ENCODE measurements around the gene RDH12. TPM values are rescaled to one million over a fixed set of nuclear protein-coding genes. Genes with fewer than 3 reads are reported as not detected.

The RDH12 gene
- total and polyA plus RNA-seq, 9 of the 15 experiments (the other 6 are each of a cell fraction or from before 2014, with no cell fraction given): 0.03 to 0.29 (median 0.07) TPM; not detected in 2

GRCh38 chr14:67782090-67782489 is 80.4 kb downstream of the RDH12 start:
- in situ Hi-C loops (cut with MboI) (no loop called here), intact Hi-C loops (cut with micrococcal nuclease) (no loop called here)
- Histone ChIP-seq H3K27ac (ENCODE audit: extremely low read depth, low read depth, low read length) (no peak overlapping the region), H3K9ac (ENCODE audit: insufficient read depth in 1 of 2, low read depth in 2 of 2, low read length in 2 of 2) (no peak overlapping the region), H3K4me3 (no peak overlapping the region), H4K20me1 (replicated peaks; ENCODE audit: control insufficient read depth, insufficient read depth, low read length) (no peaks in the 10 kb centered on the region), H3K27me3 (ENCODE audit: control insufficient read depth in 2 of 2, insufficient read depth in 2 of 2, low read length in 2 of 2) (no peaks in the 10 kb centered on the region), H3K36me3 (ENCODE audit: control insufficient read depth, insufficient read depth, low read length) (peaks cover 73% of the 10 kb centered on the region), H3K4me2 (ENCODE audit: insufficient read depth, low read length) (no peak overlapping the region), H3K9me1 (ENCODE audit: control insufficient read depth, insufficient read depth, low read length) (no peaks in the 10 kb centered on the region), H3K79me2 (ENCODE audit: control insufficient read depth, insufficient read depth, low read length) (no peaks in the 10 kb centered on the region), H3K9me3 (replicated peaks; ENCODE audit: control insufficient read depth, insufficient read depth, low read depth, low read length) (no peaks in the 10 kb centered on the region), H2AFZ (ENCODE audit: low read depth, low read length) (no peak overlapping the region), H3K4me1 (replicated peaks in 1 of 2; ENCODE audit: control insufficient read depth in 2 of 2, insufficient read depth in 2 of 2, low read length in 2 of 2) (peaks cover 0 to 2% of the 10 kb centered on the region in 2 experiments; a peak in 1 of 5 replicates)
- FAIRE-seq: no peak
- WGBS (ENCODE audit: insufficient coverage, low coverage, missing lambda C conversion rate): 27% methylated on average over 3 of the region's 3 CpGs
- ChIA-PET CTCF (ENCODE audit: low intra/inter-chr PET ratio) (no interaction called here), POLR2A (interaction anchor here (0.7 to 0.9 kb wide), 3 partner anchors 23 to 1015 kb away, joined by 3 read pairs; no protein-coding TSS in a partner anchor)
- no peak for TF ChIP-seq ZNF395 (CRISPR knock-in tag; IDR thresholded peaks at IDR 0.05)
- no peak for TF ChIP-seq MCM5 (IDR thresholded peaks at IDR 0.05; ENCODE audit: low read depth)
- no peak for TF ChIP-seq KAT7 (CRISPR knock-in tag; IDR thresholded peaks at IDR 0.05; ENCODE audit: borderline replicate concordance)
- no peak for TF ChIP-seq SUPT5H (IDR thresholded peaks at IDR 0.05)
- TF ChIP-seq PRPF4 (IDR thresholded peaks at IDR 0.05; ENCODE audit: insufficient read depth, low read depth, low read length, poor library complexity, severe bottlenecking): no peak
- BruUV-seq (replicated peaks): no TSS peak
- ATAC-seq: no peak
- no peak for DNase-seq (ENCODE audit: extremely low read depth in 1 of 4, low spot score in 3 of 4)

Small RNA genes lying within 50 kb of the gene (small RNA-seq; reads per million reads assigned to genes)
- gene AL049779.3: not detected
- gene RN7SL369P: not detected
- gene RNA5SP386: not detected

Other genes with a start within 250 kb of the RDH12 start
Only the 7 nearest of the 8 such genes appear.
- gene PLEKHH1, start 168.6 kb upstream of the RDH12 start, total RNA-seq (2014; rRNA removed): 2.1 and 2.5 TPM in 2 replicates
- 2.9 and 4.0 TPM in 2 replicates for gene PLEKHH1, start 168.6 kb upstream of the RDH12 start, total RNA-seq (2014; rRNA removed; fragmentation: Illumina TruSeq; extraction: Trizol)
- 1.7 and 2.2 TPM in 2 replicates for gene PLEKHH1, start 168.6 kb upstream of the RDH12 start, total RNA-seq (2015; rRNA removed; fragmentation: Illumina TruSeq; extraction: Trizol)
- 4.3 and 5.7 TPM in 2 replicates for gene PLEKHH1, start 168.6 kb upstream of the RDH12 start, total RNA-seq (2021)
- gene PLEKHH1, start 168.6 kb upstream of the RDH12 start, polyA plus RNA-seq (2011; rRNA removed): 3.7 and 6.6 TPM in 2 replicates
- gene PLEKHH1, start 168.6 kb upstream of the RDH12 start, polyA plus RNA-seq (2014; fragmentation: Illumina TruSeq; extraction: Trizol): 3.6 and 5.1 TPM in 2 replicates
- 1 to 10 TPM in 1 of 2 experiments, under 1 TPM in 1; 0.76 to 1.3 TPM for gene PLEKHH1, start 168.6 kb upstream of the RDH12 start, polyA plus RNA-seq (2014; fragmentation: Nextera tagmentation; extraction: Ambion mirVana)
- 5.9 and 6.2 TPM in 2 replicates for gene PLEKHH1, start 168.6 kb upstream of the RDH12 start, polyA plus RNA-seq (2014; rRNA removed)
- gene PIGH, start 101.6 kb upstream of the RDH12 start, total RNA-seq (2014; rRNA removed): 21.1 and 33.9 TPM in 2 replicates
- 24.7 and 25.8 TPM in 2 replicates for gene PIGH, start 101.6 kb upstream of the RDH12 start, total RNA-seq (2014; rRNA removed; fragmentation: Illumina TruSeq; extraction: Trizol)
- 20.9 and 22.1 TPM in 2 replicates for gene PIGH, start 101.6 kb upstream of the RDH12 start, total RNA-seq (2015; rRNA removed; fragmentation: Illumina TruSeq; extraction: Trizol)
- 24.6 and 25.1 TPM in 2 replicates for gene PIGH, start 101.6 kb upstream of the RDH12 start, total RNA-seq (2021)
- gene PIGH, start 101.6 kb upstream of the RDH12 start, polyA plus RNA-seq (2011; rRNA removed): 48.1 and 53.4 TPM in 2 replicates
- 23.3 and 26.6 TPM in 2 replicates for gene PIGH, start 101.6 kb upstream of the RDH12 start, polyA plus RNA-seq (2014; fragmentation: Illumina TruSeq; extraction: Trizol)
- gene PIGH, start 101.6 kb upstream of the RDH12 start, polyA plus RNA-seq (2014; fragmentation: Nextera tagmentation; extraction: Ambion mirVana): 10 to 100 TPM; 23.6 to 30.6 TPM
- gene PIGH, start 101.6 kb upstream of the RDH12 start, polyA plus RNA-seq (2014; rRNA removed): 38.0 and 56.9 TPM in 2 replicates
- gene ARG2, start 82.0 kb upstream of the RDH12 start, total RNA-seq (2014; rRNA removed): 13.9 and 15.5 TPM in 2 replicates
- 17.8 and 19.7 TPM in 2 replicates for gene ARG2, start 82.0 kb upstream of the RDH12 start, total RNA-seq (2014; rRNA removed; fragmentation: Illumina TruSeq; extraction: Trizol)
- 5.8 and 6.2 TPM in 2 replicates for gene ARG2, start 82.0 kb upstream of the RDH12 start, total RNA-seq (2015; rRNA removed; fragmentation: Illumina TruSeq; extraction: Trizol)
- 12.5 and 13.1 TPM in 2 replicates for gene ARG2, start 82.0 kb upstream of the RDH12 start, total RNA-seq (2021)
- 75.0 and 107 TPM in 2 replicates for gene ARG2, start 82.0 kb upstream of the RDH12 start, polyA plus RNA-seq (2011; rRNA removed)
- gene ARG2, start 82.0 kb upstream of the RDH12 start, polyA plus RNA-seq (2014; fragmentation: Illumina TruSeq; extraction: Trizol): 20.3 and 21.9 TPM in 2 replicates
- 10 to 100 TPM; 23.2 to 26.7 TPM for gene ARG2, start 82.0 kb upstream of the RDH12 start, polyA plus RNA-seq (2014; fragmentation: Nextera tagmentation; extraction: Ambion mirVana)
- gene ARG2, start 82.0 kb upstream of the RDH12 start, polyA plus RNA-seq (2014; rRNA removed): 11.7 and 13.4 TPM in 2 replicates
- gene VTI1B, start 27.3 kb upstream of the RDH12 start, total RNA-seq (2014; rRNA removed): 32.8 and 34.6 TPM in 2 replicates
- gene VTI1B, start 27.3 kb upstream of the RDH12 start, total RNA-seq (2014; rRNA removed; fragmentation: Illumina TruSeq; extraction: Trizol): 54.0 and 62.1 TPM in 2 replicates
- 54.3 and 60.0 TPM in 2 replicates for gene VTI1B, start 27.3 kb upstream of the RDH12 start, total RNA-seq (2015; rRNA removed; fragmentation: Illumina TruSeq; extraction: Trizol)
- gene VTI1B, start 27.3 kb upstream of the RDH12 start, total RNA-seq (2021): 69.1 and 70.7 TPM in 2 replicates
- gene VTI1B, start 27.3 kb upstream of the RDH12 start, polyA plus RNA-seq (2011; rRNA removed): 64.3 and 69.8 TPM in 2 replicates
- 46.3 and 50.1 TPM in 2 replicates for gene VTI1B, start 27.3 kb upstream of the RDH12 start, polyA plus RNA-seq (2014; fragmentation: Illumina TruSeq; extraction: Trizol)
- 1 to 10 TPM; 7.8 to 8.5 TPM for gene VTI1B, start 27.3 kb upstream of the RDH12 start, polyA plus RNA-seq (2014; fragmentation: Nextera tagmentation; extraction: Ambion mirVana)
- 34.1 and 39.2 TPM in 2 replicates for gene VTI1B, start 27.3 kb upstream of the RDH12 start, polyA plus RNA-seq (2014; rRNA removed)
- 52.9 and 60.2 TPM in 2 replicates for gene RDH11, start 6.1 kb upstream of the RDH12 start, total RNA-seq (2014; rRNA removed)
- gene RDH11, start 6.1 kb upstream of the RDH12 start, total RNA-seq (2014; rRNA removed; fragmentation: Illumina TruSeq; extraction: Trizol): 70.5 and 80.5 TPM in 2 replicates
- gene RDH11, start 6.1 kb upstream of the RDH12 start, total RNA-seq (2015; rRNA removed; fragmentation: Illumina TruSeq; extraction: Trizol): 51.7 and 54.3 TPM in 2 replicates
- 43.5 and 50.6 TPM in 2 replicates for gene RDH11, start 6.1 kb upstream of the RDH12 start, total RNA-seq (2021)
- 162 and 172 TPM in 2 replicates for gene RDH11, start 6.1 kb upstream of the RDH12 start, polyA plus RNA-seq (2011; rRNA removed)
- gene RDH11, start 6.1 kb upstream of the RDH12 start, polyA plus RNA-seq (2014; fragmentation: Illumina TruSeq; extraction: Trizol): 72.3 and 78.6 TPM in 2 replicates
- 100 to 1,000 TPM; 101 to 116 TPM for gene RDH11, start 6.1 kb upstream of the RDH12 start, polyA plus RNA-seq (2014; fragmentation: Nextera tagmentation; extraction: Ambion mirVana)
- gene RDH11, start 6.1 kb upstream of the RDH12 start, polyA plus RNA-seq (2014; rRNA removed): 65.5 and 77.0 TPM in 2 replicates
- 5.4 and 6.4 TPM in 2 replicates for gene ZFYVE26, start 114.7 kb downstream of the RDH12 start, total RNA-seq (2014; rRNA removed)
- 4.9 and 6.0 TPM in 2 replicates for gene ZFYVE26, start 114.7 kb downstream of the RDH12 start, total RNA-seq (2014; rRNA removed; fragmentation: Illumina TruSeq; extraction: Trizol)
- 5.2 and 6.7 TPM in 2 replicates for gene ZFYVE26, start 114.7 kb downstream of the RDH12 start, total RNA-seq (2015; rRNA removed; fragmentation: Illumina TruSeq; extraction: Trizol)
- gene ZFYVE26, start 114.7 kb downstream of the RDH12 start, total RNA-seq (2021): 7.1 and 9.1 TPM in 2 replicates
- 6.5 and 6.7 TPM in 2 replicates for gene ZFYVE26, start 114.7 kb downstream of the RDH12 start, polyA plus RNA-seq (2011; rRNA removed)
- gene ZFYVE26, start 114.7 kb downstream of the RDH12 start, polyA plus RNA-seq (2014; fragmentation: Illumina TruSeq; extraction: Trizol): 4.5 and 4.6 TPM in 2 replicates
- gene ZFYVE26, start 114.7 kb downstream of the RDH12 start, polyA plus RNA-seq (2014; fragmentation: Nextera tagmentation; extraction: Ambion mirVana): under 1 TPM; 0.32 to 0.48 TPM
- 2.9 and 5.9 TPM in 2 replicates for gene ZFYVE26, start 114.7 kb downstream of the RDH12 start, polyA plus RNA-seq (2014; rRNA removed)
- gene RAD51B, start 117.9 kb downstream of the RDH12 start, total RNA-seq (2014; rRNA removed): 7.1 and 11.3 TPM in 2 replicates
- gene RAD51B, start 117.9 kb downstream of the RDH12 start, total RNA-seq (2014; rRNA removed; fragmentation: Illumina TruSeq; extraction: Trizol): 17.3 and 21.3 TPM in 2 replicates
- 9.4 and 10.1 TPM in 2 replicates for gene RAD51B, start 117.9 kb downstream of the RDH12 start, total RNA-seq (2015; rRNA removed; fragmentation: Illumina TruSeq; extraction: Trizol)
- 12.9 and 16.9 TPM in 2 replicates for gene RAD51B, start 117.9 kb downstream of the RDH12 start, total RNA-seq (2021)
- 13.3 and 16.3 TPM in 2 replicates for gene RAD51B, start 117.9 kb downstream of the RDH12 start, polyA plus RNA-seq (2011; rRNA removed)
- gene RAD51B, start 117.9 kb downstream of the RDH12 start, polyA plus RNA-seq (2014; fragmentation: Illumina TruSeq; extraction: Trizol): 6.7 and 8.6 TPM in 2 replicates
- 10 to 100 TPM; 10.8 to 14.1 TPM for gene RAD51B, start 117.9 kb downstream of the RDH12 start, polyA plus RNA-seq (2014; fragmentation: Nextera tagmentation; extraction: Ambion mirVana)
- gene RAD51B, start 117.9 kb downstream of the RDH12 start, polyA plus RNA-seq (2014; rRNA removed): 6.3 and 8.5 TPM in 2 replicates

Measured in K562 (cell line).